ENCODE data around the gene NDUFAF8.

GRCh38 chr17:81200695-81201580 is 38.2 kb upstream of the NDUFAF8 start:
- peak; percentile 70 to 84 (median 83) for TF ChIP-seq CTCF (IDR thresholded peaks at IDR 0.05)
- no peak for TF ChIP-seq POLR2A (IDR thresholded peaks at IDR 0.05)
